ENCODE measurements around the gene KREMEN1. TPM values are rescaled to one million over a fixed set of nuclear protein-coding genes. Genes with fewer than 3 reads are reported as not detected.
A peak's percentile ranks its signal among the peaks of the same experiment; 100 is the strongest.

The KREMEN1 gene
- polyA plus RNA-seq, 4 donors, result 1.1 to 24.6 (median 7.0) TPM

DNA sequence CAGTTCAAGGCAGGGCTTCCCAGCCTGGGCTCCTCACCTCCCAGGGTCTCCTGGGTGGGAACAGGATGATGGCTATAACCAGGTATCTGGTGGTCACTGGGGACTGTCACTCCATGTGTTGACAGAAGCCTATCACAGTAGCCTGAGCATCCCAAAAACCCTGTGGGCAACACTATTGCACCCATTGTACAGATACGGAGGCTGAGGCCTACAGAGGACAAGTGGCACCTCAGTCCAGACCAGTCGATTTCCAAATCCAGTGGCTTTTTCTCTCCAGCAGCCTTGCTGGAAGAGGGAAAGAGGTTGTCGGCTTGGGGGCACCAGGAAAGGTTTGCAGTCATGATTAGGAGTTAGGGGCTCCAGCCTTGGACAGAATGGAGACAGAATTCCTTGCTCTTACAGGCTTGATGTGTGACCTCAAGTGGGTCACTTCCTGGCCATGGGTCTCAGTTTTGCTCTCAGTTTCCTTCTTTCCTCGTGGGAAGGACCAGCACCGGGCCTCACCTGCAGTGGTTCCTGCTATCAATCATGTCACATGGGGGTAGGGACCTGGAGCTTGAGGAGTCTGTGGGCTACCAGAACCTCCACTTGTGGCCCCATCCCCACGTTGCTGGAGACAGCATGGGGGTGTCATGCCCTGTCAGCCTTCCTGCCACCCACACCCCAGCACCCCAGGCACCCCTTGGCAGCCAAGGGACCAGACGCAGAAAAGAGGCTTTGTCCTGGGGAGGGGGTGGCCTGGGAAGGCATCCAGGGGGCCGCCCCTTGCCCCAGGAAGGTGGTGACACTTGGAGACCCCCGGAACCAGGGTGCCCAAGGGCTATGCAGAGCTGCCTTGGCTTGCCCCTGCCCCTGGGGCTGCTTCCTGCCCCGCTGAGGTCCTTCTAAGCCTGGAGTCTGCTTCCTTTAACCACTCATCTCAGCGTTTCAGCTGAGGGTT, 135.0 kb downstream of the KREMEN1 start:
- peaks cover 0 to 52% (median 0%) of the 10 kb centered on the region in 3 donors for H3K36me3 ChIP-seq (ENCODE audit: control insufficient read depth in 3 of 3, insufficient read depth in 2 of 3, low read depth in 1 of 3, low read length in 3 of 3)
- no peaks in the 10 kb centered on the region for H3K9me3 ChIP-seq (ENCODE audit: control insufficient read depth in 2 of 2, insufficient read depth in 1 of 2, low read depth in 1 of 2, low read length in 1 of 2)
- H3K27me3 ChIP-seq (ENCODE audit: control insufficient read depth in 3 of 3, insufficient read depth in 3 of 3, low read length in 3 of 3), result no peaks in the 10 kb centered on the region
- peak in 1 of 2 donors; percentile 31 for DNase-seq
- peak overlapping the region in 1 of 3 donors; percentile 93 for H3K4me3 ChIP-seq (ENCODE audit: low read depth in 1 of 3, low read length in 3 of 3)
- H3K4me1 ChIP-seq (ENCODE audit: control insufficient read depth in 3 of 3, insufficient read depth in 2 of 3, low read depth in 1 of 3, low read length in 2 of 3), result peaks cover 0 to 39% (median 0%) of the 10 kb centered on the region in 3 donors
- no peak for FAIRE-seq
- WGBS, 3 donors, result 51 to 59% (median 51%) methylated on average over 10 to 11 of the region's 11 CpGs
- H3K27ac ChIP-seq (ENCODE audit: low read depth in 1 of 3, low read length in 2 of 3), result peak overlapping the region in 1 of 3 donors; percentile 73

DNA sequence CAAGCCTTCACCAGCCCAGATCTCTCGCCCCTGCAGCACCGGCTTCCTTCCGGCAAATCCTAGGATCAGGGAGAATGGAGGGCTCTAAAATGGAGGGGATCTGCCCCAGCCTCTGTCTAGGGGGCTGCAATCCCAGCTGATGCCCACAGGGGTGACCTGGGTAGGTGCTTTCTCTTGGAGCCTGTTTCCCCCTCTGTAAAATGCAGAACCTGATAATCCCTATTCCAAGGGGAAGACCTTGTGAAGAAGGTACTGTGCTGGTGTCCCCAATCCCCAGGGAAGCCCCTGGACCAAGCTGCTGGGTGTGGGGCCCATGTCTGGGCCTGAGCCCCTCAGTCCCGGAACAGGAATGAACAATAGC, 135.6 kb downstream of the KREMEN1 start:
- peaks cover 0 to 36% (median 0%) of the 10 kb centered on the region in 3 donors for H3K4me1 ChIP-seq (ENCODE audit: control insufficient read depth in 3 of 3, insufficient read depth in 2 of 3, low read depth in 1 of 3, low read length in 2 of 3)
- FAIRE-seq (no peak), DNase-seq (no peak)
- peak overlapping the region in 1 of 3 donors; percentile 73 for H3K27ac ChIP-seq (ENCODE audit: low read depth in 1 of 3, low read length in 2 of 3)
- H3K36me3 ChIP-seq (ENCODE audit: control insufficient read depth in 3 of 3, insufficient read depth in 2 of 3, low read depth in 1 of 3, low read length in 3 of 3), result peaks cover 0 to 58% (median 0%) of the 10 kb centered on the region in 3 donors
- H3K27me3 ChIP-seq (ENCODE audit: control insufficient read depth in 3 of 3, insufficient read depth in 3 of 3, low read length in 3 of 3), result no peaks in the 10 kb centered on the region
- H3K9me3 ChIP-seq (ENCODE audit: control insufficient read depth in 2 of 2, insufficient read depth in 1 of 2, low read depth in 1 of 2, low read length in 1 of 2), result no peaks in the 10 kb centered on the region
- 67 to 79% (median 70%) methylated on average over 4 of the region's 4 CpGs for WGBS, 3 donors
- peak overlapping the region in 1 of 3 donors; percentile 93 for H3K4me3 ChIP-seq (ENCODE audit: low read depth in 1 of 3, low read length in 3 of 3)

DNA sequence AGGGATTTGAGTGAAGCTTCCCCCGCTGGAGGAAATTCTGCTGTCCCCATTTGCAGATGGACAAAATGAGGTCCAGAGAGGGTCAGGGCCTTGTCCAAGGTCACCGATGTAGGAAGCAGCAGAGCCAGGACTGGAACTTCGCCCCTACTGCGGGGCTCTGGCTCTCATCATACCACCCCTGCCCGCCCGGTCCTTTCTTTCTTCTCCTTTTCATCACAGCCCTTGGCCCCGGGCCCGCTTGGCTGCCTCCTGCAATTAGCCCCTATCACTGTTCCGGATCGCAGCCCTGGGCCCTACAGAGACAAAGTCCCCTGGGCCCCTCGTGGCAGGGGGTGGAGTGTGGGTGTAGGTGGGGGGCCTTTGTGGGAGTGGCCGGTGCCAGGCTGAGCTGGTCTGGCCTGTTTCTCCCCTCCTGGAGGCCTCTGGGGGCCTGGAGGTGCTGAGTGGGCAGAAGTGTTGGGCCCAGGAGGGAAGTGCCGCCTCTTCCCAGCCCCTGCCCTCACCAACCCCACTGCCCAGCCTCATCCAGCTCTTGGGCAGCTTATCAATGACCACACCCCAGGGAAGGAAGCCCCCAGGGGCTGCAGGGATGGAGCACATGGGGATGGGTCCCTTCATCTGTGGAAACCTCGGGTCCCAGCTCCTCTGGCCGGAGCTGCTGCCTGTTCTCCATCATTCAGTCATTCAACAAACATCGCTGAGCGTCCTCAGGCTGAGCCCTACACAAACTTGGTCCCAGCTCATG, 136.2 kb downstream of the KREMEN1 start:
- FAIRE-seq, result no peak
- no peaks in the 10 kb centered on the region for H3K27me3 ChIP-seq (ENCODE audit: control insufficient read depth in 3 of 3, insufficient read depth in 3 of 3, low read length in 3 of 3)
- peaks cover 0 to 64% (median 0%) of the 10 kb centered on the region in 3 donors for H3K36me3 ChIP-seq (ENCODE audit: control insufficient read depth in 3 of 3, insufficient read depth in 2 of 3, low read depth in 1 of 3, low read length in 3 of 3)
- peak in 1 of 2 donors; percentile 93 for DNase-seq
- H3K4me1 ChIP-seq (ENCODE audit: control insufficient read depth in 3 of 3, insufficient read depth in 2 of 3, low read depth in 1 of 3, low read length in 2 of 3), result peaks cover 0 to 36% (median 0%) of the 10 kb centered on the region in 3 donors
- 29 to 46% (median 43%) methylated on average over 16 to 17 of the region's 17 CpGs for WGBS, 3 donors
- H3K4me3 ChIP-seq (ENCODE audit: low read depth in 1 of 3, low read length in 3 of 3), result peak overlapping the region in 1 of 3 donors; percentile 93
- no peaks in the 10 kb centered on the region for H3K9me3 ChIP-seq (ENCODE audit: control insufficient read depth in 2 of 2, insufficient read depth in 1 of 2, low read depth in 1 of 2, low read length in 1 of 2)
- H3K27ac ChIP-seq (ENCODE audit: low read depth in 1 of 3, low read length in 2 of 3), result peak overlapping the region in 1 of 3 donors; percentile 73

DNA sequence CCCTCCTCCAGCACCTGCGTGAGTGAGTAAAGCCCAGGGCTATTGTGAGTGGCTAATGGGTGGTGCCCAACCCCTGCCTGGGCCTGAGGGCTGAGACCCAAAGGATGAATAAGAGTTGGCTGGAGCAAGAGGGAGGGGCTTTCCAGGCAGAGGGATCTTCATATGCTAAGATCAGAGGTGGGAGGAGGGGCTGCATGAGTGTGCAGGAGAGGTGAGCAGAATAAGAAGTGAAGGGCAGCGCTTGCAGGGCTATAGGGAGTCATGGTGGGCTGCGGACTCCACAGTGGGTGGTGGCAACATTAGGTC, 136.7 kb downstream of the KREMEN1 start:
- 80 to 89% (median 81%) methylated on average over 3 of the region's 3 CpGs for WGBS, 3 donors
- no peaks in the 10 kb centered on the region for H3K27me3 ChIP-seq (ENCODE audit: control insufficient read depth in 3 of 3, insufficient read depth in 3 of 3, low read length in 3 of 3)
- H3K9me3 ChIP-seq (ENCODE audit: control insufficient read depth in 2 of 2, insufficient read depth in 1 of 2, low read depth in 1 of 2, low read length in 1 of 2), result no peaks in the 10 kb centered on the region
- H3K27ac ChIP-seq (ENCODE audit: low read depth in 1 of 3, low read length in 2 of 3), result peak overlapping the region in 1 of 3 donors; percentile 73
- FAIRE-seq (no peak), DNase-seq (no peak)
- H3K4me3 ChIP-seq (ENCODE audit: low read depth in 1 of 3, low read length in 3 of 3), result peak overlapping the region in 1 of 3 donors; percentile 29
- H3K36me3 ChIP-seq (ENCODE audit: control insufficient read depth in 3 of 3, insufficient read depth in 2 of 3, low read depth in 1 of 3, low read length in 3 of 3), result peaks cover 0 to 69% (median 0%) of the 10 kb centered on the region in 3 donors
- H3K4me1 ChIP-seq (ENCODE audit: control insufficient read depth in 3 of 3, insufficient read depth in 2 of 3, low read depth in 1 of 3, low read length in 2 of 3), result peaks cover 0 to 36% (median 0%) of the 10 kb centered on the region in 3 donors

DNA sequence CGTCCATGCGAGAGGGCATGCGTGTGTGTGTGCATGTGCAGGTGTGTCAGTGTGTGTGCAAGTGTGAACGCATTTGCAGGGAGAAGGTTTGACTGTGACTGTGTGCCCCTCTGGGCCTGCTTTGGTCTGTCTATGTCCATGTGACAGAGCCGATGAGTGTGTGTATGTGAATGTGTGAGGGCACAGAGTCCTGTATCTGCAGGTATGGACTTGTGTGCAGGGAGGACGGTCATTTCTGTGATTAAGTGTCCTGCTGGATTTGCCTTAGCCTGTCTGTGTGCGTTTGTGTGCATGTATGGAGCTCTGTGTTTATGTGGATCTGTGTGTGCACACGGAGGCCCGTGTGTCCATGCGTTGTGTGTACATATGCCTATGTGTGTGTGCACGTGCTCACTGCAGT, 138.2 kb downstream of the KREMEN1 start:
- Histone ChIP-seq H3K4me1 (ENCODE audit: control insufficient read depth in 3 of 3, insufficient read depth in 2 of 3, low read depth in 1 of 3, low read length in 2 of 3) (peaks cover 0 to 36% (median 0%) of the 10 kb centered on the region in 3 donors), H3K27ac (ENCODE audit: low read depth in 1 of 3, low read length in 2 of 3) (no peak overlapping the region), H3K4me3 (ENCODE audit: low read depth in 1 of 3, low read length in 3 of 3) (no peak overlapping the region), H3K9me3 (ENCODE audit: control insufficient read depth in 2 of 2, insufficient read depth in 1 of 2, low read depth in 1 of 2, low read length in 1 of 2) (no peaks in the 10 kb centered on the region), H3K27me3 (ENCODE audit: control insufficient read depth in 3 of 3, insufficient read depth in 3 of 3, low read length in 3 of 3) (no peaks in the 10 kb centered on the region), H3K36me3 (ENCODE audit: control insufficient read depth in 3 of 3, insufficient read depth in 2 of 3, low read depth in 1 of 3, low read length in 3 of 3) (peaks cover 0 to 83% (median 0%) of the 10 kb centered on the region in 3 donors)
- WGBS, 3 donors, result 85 to 89% (median 87%) methylated on average over 11 of the region's 11 CpGs
- FAIRE-seq (no peak), DNase-seq (no peak)

DNA sequence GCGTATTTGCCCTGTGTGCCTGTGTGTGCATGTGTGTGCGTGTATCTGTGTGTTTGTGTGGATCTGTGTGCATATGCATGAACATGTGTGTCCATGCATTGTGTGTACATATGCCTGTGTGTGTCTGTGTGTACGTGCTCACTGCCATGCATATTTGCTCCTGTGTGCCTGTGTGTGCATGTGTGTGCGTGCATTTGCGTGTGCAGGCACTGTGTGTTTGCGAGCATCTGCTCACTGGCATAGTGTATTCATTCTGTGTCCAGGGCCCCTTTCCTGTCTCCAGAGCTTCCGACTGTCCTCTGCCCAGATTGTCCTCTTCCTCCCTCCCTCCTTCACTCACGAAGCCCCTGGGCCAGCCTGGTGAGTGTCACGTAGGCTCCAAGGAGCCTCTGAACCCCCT, 138.6 kb downstream of the KREMEN1 start:
- DNase-seq (no peak), FAIRE-seq (no peak)
- Histone ChIP-seq H3K27me3 (ENCODE audit: control insufficient read depth in 3 of 3, insufficient read depth in 3 of 3, low read length in 3 of 3) (no peaks in the 10 kb centered on the region), H3K36me3 (ENCODE audit: control insufficient read depth in 3 of 3, insufficient read depth in 2 of 3, low read depth in 1 of 3, low read length in 3 of 3) (peaks cover 0 to 87% (median 0%) of the 10 kb centered on the region in 3 donors), H3K4me3 (ENCODE audit: low read depth in 1 of 3, low read length in 3 of 3) (no peak overlapping the region), H3K4me1 (ENCODE audit: control insufficient read depth in 3 of 3, insufficient read depth in 2 of 3, low read depth in 1 of 3, low read length in 2 of 3) (peaks cover 0 to 36% (median 0%) of the 10 kb centered on the region in 3 donors), H3K9me3 (ENCODE audit: control insufficient read depth in 2 of 2, insufficient read depth in 1 of 2, low read depth in 1 of 2, low read length in 1 of 2) (no peaks in the 10 kb centered on the region), H3K27ac (ENCODE audit: low read depth in 1 of 3, low read length in 2 of 3) (no peak overlapping the region)
- 92 to 96% (median 94%) methylated on average over 9 of the region's 9 CpGs for WGBS, 3 donors

DNA sequence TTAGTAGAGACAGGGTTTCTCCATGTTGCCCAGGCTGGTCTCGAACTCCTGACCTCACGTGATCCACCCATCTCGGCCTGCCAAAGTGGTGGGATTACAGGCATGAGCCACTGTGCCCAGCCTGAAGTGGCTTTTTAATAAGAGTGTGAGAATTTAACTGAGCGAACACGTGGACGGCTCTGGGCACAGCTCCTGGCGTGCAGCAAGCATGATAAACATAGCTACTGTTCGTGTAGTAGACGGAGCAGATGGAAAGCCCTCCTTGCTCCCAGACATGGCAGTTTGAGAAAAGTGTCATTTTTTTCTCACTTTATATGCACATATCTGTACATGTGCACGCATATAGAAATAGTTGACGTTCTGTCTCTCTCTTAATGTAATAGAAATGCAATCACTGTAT, 139.9 kb downstream of the KREMEN1 start:
- H3K4me1 ChIP-seq (ENCODE audit: control insufficient read depth in 3 of 3, insufficient read depth in 2 of 3, low read depth in 1 of 3, low read length in 2 of 3), result peaks cover 0 to 30% (median 0%) of the 10 kb centered on the region in 3 donors
- FAIRE-seq (no peak), DNase-seq (no peak)
- H3K9me3 ChIP-seq (ENCODE audit: control insufficient read depth in 2 of 2, insufficient read depth in 1 of 2, low read depth in 1 of 2, low read length in 1 of 2), result no peaks in the 10 kb centered on the region
- no peak overlapping the region for H3K27ac ChIP-seq (ENCODE audit: low read depth in 1 of 3, low read length in 2 of 3)
- H3K4me3 ChIP-seq (ENCODE audit: low read depth in 1 of 3, low read length in 3 of 3), result no peak overlapping the region
- no peaks in the 10 kb centered on the region for H3K27me3 ChIP-seq (ENCODE audit: control insufficient read depth in 3 of 3, insufficient read depth in 3 of 3, low read length in 3 of 3)
- H3K36me3 ChIP-seq (ENCODE audit: control insufficient read depth in 3 of 3, insufficient read depth in 2 of 3, low read depth in 1 of 3, low read length in 3 of 3), result peaks cover 0 to 90% (median 0%) of the 10 kb centered on the region in 3 donors
- WGBS, 3 donors, result 78 to 90% (median 86%) methylated on average over 11 of the region's 11 CpGs

DNA sequence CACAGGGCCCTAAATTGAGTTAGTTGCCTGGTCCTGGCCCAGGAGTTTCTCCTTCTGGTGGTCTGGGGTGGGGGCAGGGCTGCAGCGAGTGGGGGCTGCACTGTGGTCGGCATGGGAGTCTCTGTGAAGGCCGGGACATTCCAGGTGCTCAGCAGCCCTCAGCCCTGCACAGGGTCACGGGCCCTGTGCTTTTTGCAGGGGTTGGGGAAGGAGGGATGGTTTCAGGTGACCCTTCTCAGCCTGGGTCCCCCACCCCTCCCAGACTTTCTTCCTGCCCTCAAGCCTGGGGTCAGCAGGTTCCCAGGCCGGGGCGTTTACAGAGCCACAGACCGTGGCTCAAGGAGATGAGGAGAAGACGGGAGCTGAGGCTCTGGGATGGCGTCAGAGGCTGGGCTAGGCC, 140.7 kb downstream of the KREMEN1 start:
- peaks cover 0 to 90% (median 0%) of the 10 kb centered on the region in 3 donors for H3K36me3 ChIP-seq (ENCODE audit: control insufficient read depth in 3 of 3, insufficient read depth in 2 of 3, low read depth in 1 of 3, low read length in 3 of 3)
- H3K27me3 ChIP-seq (ENCODE audit: control insufficient read depth in 3 of 3, insufficient read depth in 3 of 3, low read length in 3 of 3), result no peaks in the 10 kb centered on the region
- H3K27ac ChIP-seq (ENCODE audit: low read depth in 1 of 3, low read length in 2 of 3), result no peak overlapping the region
- H3K9me3 ChIP-seq (ENCODE audit: control insufficient read depth in 2 of 2, insufficient read depth in 1 of 2, low read depth in 1 of 2, low read length in 1 of 2), result no peaks in the 10 kb centered on the region
- DNase-seq (no peak), FAIRE-seq (no peak)
- H3K4me1 ChIP-seq (ENCODE audit: control insufficient read depth in 3 of 3, insufficient read depth in 2 of 3, low read depth in 1 of 3, low read length in 2 of 3), result peaks cover 0 to 22% (median 0%) of the 10 kb centered on the region in 3 donors
- WGBS, 3 donors, result 83 to 93% (median 88%) methylated on average over 9 of the region's 9 CpGs
- H3K4me3 ChIP-seq (ENCODE audit: low read depth in 1 of 3, low read length in 3 of 3), result no peak overlapping the region

Measured in small intestine (tissue), 7 donors.